MCF 10A (cell line): ENCODE data around the gene DNTTIP2. TPM values are rescaled to one million over a fixed set of nuclear protein-coding genes. Genes with fewer than 3 reads are reported as not detected.
"Not testable (repeated sequence)": the region's sequence is repeated elsewhere in the genome, so short reads cannot be mapped to it uniquely, and the experiment has no call there.

ENCODE experiments used
- BruUV-seq: library from RNA; stranded (reverse); fragments of 400-500 nt; replicated peaks from 2 replicates; lab custom pipeline; 2021; lab: Mats Ljungman, UMichigan
- CTCF ChIA-PET: fragments of 300-600 bp; sonication (Branson Sonifier 250); formaldehyde crosslinking; extraction: SDS; loops from one replicate; lab custom pipeline; 2021; ENCODE audit warnings: antibody characterized with exemption, inconsistent platforms; lab: Yijun Ruan, JAX
- POLR2A ChIA-PET: fragments of 300-600, 350-650 bp; sonication (Branson Sonifier 250); formaldehyde crosslinking; extraction: SDS; loops from one replicate; lab custom pipeline; 2020; ENCODE audit warnings: antibody characterized with exemption, inconsistent platforms; lab: Yijun Ruan, JAX
- DNase-seq: peaks from one replicate; pipeline ENCODE4 v3.0.0-alpha.2; 2018; ENCODE audit not compliant: unreplicated experiment
- H3K27ac Mint-ChIP-seq: one replicate; pipeline ENCODE4 v1.8.0; 2022; ENCODE audit warnings: mild to moderate bottlenecking, low read depth, mixed read lengths; ENCODE audit not compliant: unreplicated experiment
- H3K27me3 Mint-ChIP-seq: one replicate; pipeline ENCODE4 v1.8.0; 2022; ENCODE audit warnings: mixed read lengths; ENCODE audit not compliant: insufficient read depth, unreplicated experiment
- H3K36me3 Mint-ChIP-seq: one replicate; pipeline ENCODE4 v1.8.0; 2022; ENCODE audit warnings: mild to moderate bottlenecking, moderate library complexity, mixed read lengths; ENCODE audit not compliant: insufficient read depth, unreplicated experiment
- H3K4me1 Mint-ChIP-seq: one replicate; pipeline ENCODE4 v1.8.0; 2022; ENCODE audit warnings: mixed read lengths; ENCODE audit not compliant: insufficient read depth, unreplicated experiment
- H3K4me3 Mint-ChIP-seq: one replicate; pipeline ENCODE4 v1.8.0; 2022; ENCODE audit warnings: mild to moderate bottlenecking, moderate library complexity, mixed read lengths; ENCODE audit not compliant: unreplicated experiment
- H3K9me3 Mint-ChIP-seq: one replicate; pipeline ENCODE4 v1.8.0; 2022; ENCODE audit warnings: mixed read lengths; ENCODE audit not compliant: unreplicated experiment
- intact Hi-C: fragments of 100-400 bp; cut with micrococcal nuclease; formaldehyde crosslinking; loops from 2 replicates; pipeline ENCODE4 v1.14.1; 2022
- total RNA-seq: library from RNA; stranded (reverse); gene quantifications from 2 replicates; pipeline ENCODE4 v1.2.3, GENCODE V29; 2022
- TF ChIP-seq, protein P1 (sequence below): fragments of 200-600 bp; IDR thresholded peaks from one replicate; pipeline ENCODE4 v1.8.0; 2022; ENCODE audit warnings: antibody characterized with exemption, mild to moderate bottlenecking; ENCODE audit not compliant: unreplicated experiment

Gene DNTTIP2
- total RNA-seq, 1 experiment from 2014 or later, result 96.5 TPM

DNA sequence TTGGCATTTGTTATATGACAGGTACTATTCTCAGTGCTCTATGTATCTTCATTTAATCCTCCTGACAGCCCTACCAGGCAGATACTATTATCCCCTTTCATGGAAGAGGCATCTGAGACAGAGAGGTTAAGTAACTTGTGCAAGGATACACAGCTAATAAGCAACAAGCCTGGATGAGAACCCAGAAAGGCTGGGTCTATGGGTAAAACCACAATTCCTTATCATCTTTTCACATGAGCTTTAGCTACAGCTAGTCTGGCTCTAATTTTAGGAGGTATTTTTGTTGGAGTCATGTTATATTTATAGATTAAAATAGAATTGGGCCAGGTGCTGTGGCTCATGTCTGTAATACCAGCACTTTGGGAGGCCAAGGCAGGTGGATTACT lies 27.7 kb downstream of the DNTTIP2 start:
- BruUV-seq, result no TSS peak
- POLR2A ChIA-PET, result interaction anchor here (0.7 kb wide), 1 partner anchor 705 kb away, joined by 3 read pairs; no protein-coding TSS in a partner anchor
- CTCF ChIA-PET, result interaction anchor here (0.6 to 2.4 kb wide), 9 partner anchors 18 to 483 kb away, joined by 3 to 7 read pairs (median 3); no protein-coding TSS in a partner anchor

DNA sequence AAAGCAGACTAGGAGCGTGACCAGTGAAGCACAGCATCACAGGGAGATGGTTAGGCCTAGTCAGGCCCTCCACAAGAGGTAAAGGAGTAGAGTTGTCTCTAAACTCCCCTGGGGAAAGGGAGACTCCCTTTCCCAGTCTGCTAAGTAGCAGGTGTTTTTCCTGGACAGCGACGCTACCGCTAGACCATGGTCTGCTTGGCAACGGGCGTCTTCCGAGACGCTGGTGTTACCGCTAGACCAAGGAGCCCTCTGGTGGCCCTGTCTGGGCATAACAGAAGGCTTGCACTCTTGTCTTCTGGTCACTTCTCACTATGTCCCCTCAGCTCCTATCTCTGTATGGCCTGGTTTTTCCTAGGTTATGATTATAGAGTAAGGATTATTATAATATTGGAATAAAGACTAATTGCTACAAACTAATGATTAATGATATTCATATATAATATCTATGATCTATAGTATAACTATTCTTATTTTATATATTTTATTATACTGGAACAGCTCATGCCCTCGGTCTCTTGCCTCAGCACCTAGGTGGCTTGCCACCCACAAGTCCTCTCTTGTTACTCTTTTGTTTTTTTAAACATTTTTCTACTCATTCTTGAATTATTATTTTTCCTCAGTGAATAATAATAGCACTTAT lies 28.2 kb downstream of the DNTTIP2 start:
- not testable (repeated sequence) for H3K4me1 Mint-ChIP-seq, BruUV-seq, H3K9me3 Mint-ChIP-seq, H3K27ac Mint-ChIP-seq, H3K4me3 Mint-ChIP-seq, H3K27me3 Mint-ChIP-seq
- peaks cover 20% of the 10 kb centered on the region for H3K36me3 Mint-ChIP-seq
- CTCF ChIA-PET, result interaction anchor here (0.6 to 2.4 kb wide), 8 partner anchors 22 to 416 kb away, joined by 3 to 7 read pairs (median 3); no protein-coding TSS in a partner anchor
- intact Hi-C loops, result loop anchor here (1.0 kb wide), 1 partner anchor 413 kb away; no protein-coding TSS in a partner anchor
- POLR2A ChIA-PET, result interaction anchor here (0.7 to 0.8 kb wide), 2 partner anchors 29 to 705 kb away, joined by 3 to 4 read pairs; partner anchors contain the start of gene DNTTIP2
- TF ChIP-seq, protein P1, sequence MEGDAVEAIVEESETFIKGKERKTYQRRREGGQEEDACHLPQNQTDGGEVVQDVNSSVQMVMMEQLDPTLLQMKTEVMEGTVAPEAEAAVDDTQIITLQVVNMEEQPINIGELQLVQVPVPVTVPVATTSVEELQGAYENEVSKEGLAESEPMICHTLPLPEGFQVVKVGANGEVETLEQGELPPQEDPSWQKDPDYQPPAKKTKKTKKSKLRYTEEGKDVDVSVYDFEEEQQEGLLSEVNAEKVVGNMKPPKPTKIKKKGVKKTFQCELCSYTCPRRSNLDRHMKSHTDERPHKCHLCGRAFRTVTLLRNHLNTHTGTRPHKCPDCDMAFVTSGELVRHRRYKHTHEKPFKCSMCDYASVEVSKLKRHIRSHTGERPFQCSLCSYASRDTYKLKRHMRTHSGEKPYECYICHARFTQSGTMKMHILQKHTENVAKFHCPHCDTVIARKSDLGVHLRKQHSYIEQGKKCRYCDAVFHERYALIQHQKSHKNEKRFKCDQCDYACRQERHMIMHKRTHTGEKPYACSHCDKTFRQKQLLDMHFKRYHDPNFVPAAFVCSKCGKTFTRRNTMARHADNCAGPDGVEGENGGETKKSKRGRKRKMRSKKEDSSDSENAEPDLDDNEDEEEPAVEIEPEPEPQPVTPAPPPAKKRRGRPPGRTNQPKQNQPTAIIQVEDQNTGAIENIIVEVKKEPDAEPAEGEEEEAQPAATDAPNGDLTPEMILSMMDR, result peak; percentile 87
- peak; percentile 73 for DNase-seq

More for the DNA sequence above, 27.7 kb downstream of the DNTTIP2 start:
- H3K9me3 Mint-ChIP-seq, result peaks cover 8% of the 10 kb centered on the region
- H3K36me3 Mint-ChIP-seq, result peaks cover 17% of the 10 kb centered on the region
- TF ChIP-seq, protein P1, result no peak
- intact Hi-C loops, result no loop called here
- no peaks in the 10 kb centered on the region for H3K4me1 Mint-ChIP-seq
- H3K4me3 Mint-ChIP-seq, result no peak overlapping the region
- no peak for DNase-seq
- H3K27ac Mint-ChIP-seq, result no peak overlapping the region
- H3K27me3 Mint-ChIP-seq, result no peaks in the 10 kb centered on the region

GRCh38 chr1:93848350-93848883 lies 30.6 kb downstream of the DNTTIP2 start:
- DNase-seq, result no peak
- POLR2A ChIA-PET, result interaction anchor here (0.8 to 2.5 kb wide), 17 partner anchors 9 to 770 kb away, joined by 3 to 12 read pairs (median 4); partner anchors contain the start of genes DNTTIP2, DR1 and FNBP1L

More at GRCh38 chr1:93848350-93848883, 30.6 kb downstream of the DNTTIP2 start:
- Mint-ChIP-seq H3K27me3 (no peaks in the 10 kb centered on the region), H3K4me3 (peak overlapping the region; percentile 96), H3K27ac (peak overlapping the region; percentile 92), H3K9me3 (no peaks in the 10 kb centered on the region), H3K36me3 (peaks cover 20% of the 10 kb centered on the region), H3K4me1 (peaks cover 7% of the 10 kb centered on the region)
- no TSS peak for BruUV-seq
- CTCF ChIA-PET, result interaction anchor here (0.6 to 1.3 kb wide), 5 partner anchors 43 to 885 kb away, joined by 3 to 4 read pairs (median 3); no protein-coding TSS in a partner anchor
- TF ChIP-seq, protein P1, result no peak
- intact Hi-C loops, result no loop called here
